Lower leg skin (tissue), 4 donors: ENCODE measurements around the gene ASXL1. TPM values are rescaled to one million over a fixed set of nuclear protein-coding genes. Genes with fewer than 3 reads are reported as not detected.

Experiments
- DNase-seq, 2 donors: peaks; one replicate each; pipeline ENCODE4 v3.0.0-alpha.2; 2019; ENCODE audit warnings: low spot score in 2 of 2
- H3K4me3 ChIP-seq: fragments of 200-600 bp; sonication (generic); 2 replicates; pipeline ENCODE4 v1.5.1; 2017; ENCODE audit warnings: mild to moderate bottlenecking, low read depth; ENCODE audit not compliant: poor library complexity, severe bottlenecking
- CTCF ChIP-seq, 3 donors: fragments of 450-650 bp; IDR thresholded peaks; one replicate each; pipeline ENCODE4 v1.5.1; 2016; ENCODE audit warnings: antibody characterized with exemption in 3 of 3, mild to moderate bottlenecking in 3 of 3, moderate library complexity in 2 of 3
- POLR2A ChIP-seq, 2 donors: fragments of 450-650 bp; IDR thresholded peaks; one replicate each; pipeline ENCODE4 v1.6.1; 2016 to 2017; ENCODE audit warnings: antibody characterized with exemption in 2 of 2, mild to moderate bottlenecking in 1 of 2, moderate library complexity in 1 of 2
- WGBS, 2 donors: methylation state at CpG; one replicate each; pipeline ENCODE4 v1.1.5; 2018; 5-methylcytosine and 5-hydroxymethylcytosine counted together
- intact Hi-C: fragments of 100-400 bp; cut with DNase I; formaldehyde crosslinking; loops from one replicate; pipeline ENCODE4 v1.15.0; 2023; ENCODE audit warnings: low total_unique reads
- total RNA-seq, 4 donors: library from RNA; depleted of rRNA; stranded (reverse); fragments of >200 nt; gene quantifications; one replicate each; pipeline ENCODE4 v1.1.0, GENCODE V29; 2016

Gene ASXL1
- total RNA-seq, 4 donors from 2014 or later, result 29.1 to 84.8 (median 32.6) TPM

- 18 to 23% methylated on average over 5 of the region's 5 CpGs for WGBS, 2 donors
- TF ChIP-seq POLR2A (IDR thresholded peaks at IDR 0.05), result no peak
- no peak for TF ChIP-seq CTCF (IDR thresholded peaks at IDR 0.05)
- intact Hi-C loops, result no loop called here
- no peak overlapping the region for H3K4me3 ChIP-seq
- DNase-seq, result no peak
These were observed 2.2 kb downstream of the ASXL1 start for GRCh38 chr20:32360333-32360634.

GRCh38 chr20:32362901-32363364 is 4.8 kb downstream of the ASXL1 start:
- TF ChIP-seq POLR2A (IDR thresholded peaks at IDR 0.05), result no peak
- no peak for TF ChIP-seq CTCF (IDR thresholded peaks at IDR 0.05)
- no peak for DNase-seq
- no peak overlapping the region for H3K4me3 ChIP-seq
- intact Hi-C loops, result no loop called here
- 15 to 20% methylated on average over 4 of the region's 4 CpGs for WGBS, 2 donors

GRCh38 chr20:32363492-32363891 is 5.4 kb downstream of the ASXL1 start:
- WGBS, 2 donors, result 60 to 62% methylated on average over 2 of the region's 2 CpGs
- TF ChIP-seq POLR2A (IDR thresholded peaks at IDR 0.05) (no peak), CTCF (IDR thresholded peaks at IDR 0.05) (no peak)
- no peak for DNase-seq
- H3K4me3 ChIP-seq, result no peak overlapping the region
- intact Hi-C loops, result no loop called here

- no peak for DNase-seq
- intact Hi-C loops, result no loop called here
- no peak for TF ChIP-seq CTCF (IDR thresholded peaks at IDR 0.05)
- TF ChIP-seq POLR2A (IDR thresholded peaks at IDR 0.05), result no peak
- 77 to 80% methylated on average over 7 of the region's 7 CpGs for WGBS, 2 donors
- no peak overlapping the region for H3K4me3 ChIP-seq
These were observed 6.5 kb downstream of the ASXL1 start for GRCh38 chr20:32364554-32365208.

GRCh38 chr20:32365564-32365963 is 7.4 kb downstream of the ASXL1 start:
- TF ChIP-seq POLR2A (IDR thresholded peaks at IDR 0.05), result no peak
- TF ChIP-seq CTCF (IDR thresholded peaks at IDR 0.05), result no peak
- 51 to 57% methylated on average over 5 of the region's 5 CpGs for WGBS, 2 donors
- intact Hi-C loops, result no loop called here
- H3K4me3 ChIP-seq, result no peak overlapping the region
- no peak for DNase-seq

- TF ChIP-seq POLR2A (IDR thresholded peaks at IDR 0.05) (no peak), CTCF (IDR thresholded peaks at IDR 0.05) (no peak)
- DNase-seq, result no peak
- WGBS, 2 donors, result 85 to 87% methylated on average over 2 of the region's 2 CpGs
- intact Hi-C loops, result no loop called here
- no peak overlapping the region for H3K4me3 ChIP-seq
These were observed 8.2 kb downstream of the ASXL1 start for GRCh38 chr20:32366380-32366779.
